ENCODE measurements around the gene OR10G7. TPM values are rescaled to one million over a fixed set of nuclear protein-coding genes. Genes with fewer than 3 reads are reported as not detected.

The OR10G7 gene
- total RNA-seq, 2 donors from 2014 or later = not detected

GRCh38 chr11:123995119-123995518 lies 46.0 kb downstream of the OR10G7 start, which contains the start of gene OR10G6:
Gene OR10G6, minus strand, starts transcription at chr11:123995161. Its CDS starts 0 bp downstream, at chr11:123995161.
- Mint-ChIP-seq H3K27ac (no peak within 1 kb of the TSS), H3K27me3 (ENCODE audit: low read depth) (no peaks in the 10 kb centered on the region), H3K9me3 (no peaks in the 10 kb centered on the region), H3K36me3 (ENCODE audit: insufficient read depth in 2 of 2) (no peaks in the 10 kb centered on the region), H3K4me3 (no peak within 1 kb of the TSS), H3K4me1 (ENCODE audit: low read depth) (no peaks in the 10 kb centered on the region)
- DNase-seq = no peak
- ATAC-seq (replicated peaks in 1 of 2) = no peak

Other genes starting within 250 kb of the OR10G7 start
- gene OR6M1, start 235.0 kb downstream of the OR10G7 start, total RNA-seq = not detected
- not detected for gene TMEM225, start 155.7 kb downstream of the OR10G7 start, total RNA-seq
- gene OR8D4, start 139.2 kb downstream of the OR10G7 start, total RNA-seq = not detected
- not detected for gene OR4D5, start 101.7 kb downstream of the OR10G7 start, total RNA-seq
- gene OR6T1, start 97.5 kb downstream of the OR10G7 start, total RNA-seq = not detected
- gene OR10S1, start 63.5 kb downstream of the OR10G7 start, total RNA-seq = not detected
- not detected for gene OR10G6, start 46.2 kb downstream of the OR10G7 start, total RNA-seq
- not detected for gene OR10G4, start 28.3 kb downstream of the OR10G7 start, total RNA-seq
- gene OR10G9, start 18.3 kb downstream of the OR10G7 start, total RNA-seq = not detected
- gene OR10G8, start 14.5 kb downstream of the OR10G7 start, total RNA-seq = not detected
- 10 to 100 TPM; 14.2 to 19.0 TPM for gene VWA5A, start 74.1 kb upstream of the OR10G7 start, total RNA-seq
- not detected for gene OR10D3, start 142.0 kb upstream of the OR10G7 start, total RNA-seq
- gene OR8G1, start 199.8 kb upstream of the OR10G7 start, total RNA-seq = not detected
- gene OR8G5, start 215.1 kb upstream of the OR10G7 start, total RNA-seq = not detected